ENCODE data around the gene CTU2. TPM values are rescaled to one million over a fixed set of nuclear protein-coding genes. Genes with fewer than 3 reads are reported as not detected.

Gene CTU2
- total RNA-seq, 2 donors from 2014 or later = 7.8 to 23.1 TPM

DNA sequence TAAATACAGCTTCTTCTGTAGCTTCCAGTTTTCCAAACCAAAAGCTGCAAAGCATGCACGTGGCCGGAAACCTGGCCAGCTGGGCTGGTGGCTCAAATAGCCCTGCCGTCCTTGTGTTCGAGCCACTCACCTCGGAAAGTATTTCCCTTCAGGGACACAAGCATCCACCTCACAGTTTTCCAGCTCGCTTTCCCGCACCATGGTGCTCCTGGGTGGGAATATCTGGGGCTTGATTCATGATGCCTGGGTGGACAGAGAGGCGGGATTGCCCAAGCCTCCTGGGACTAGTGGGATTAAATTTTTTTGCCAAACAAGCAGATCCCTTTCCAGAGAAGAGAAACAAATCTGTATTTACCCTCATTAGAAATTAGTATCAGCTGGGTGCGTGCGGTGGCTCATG lies 36.3 kb upstream of the CTU2 start:
- no peak for DNase-seq
- no peak for TF ChIP-seq CTCF (IDR thresholded peaks at IDR 0.05)
- H3K4me1 ChIP-seq = no peaks in the 10 kb centered on the region
- intact Hi-C loops (cut with DNase I) = no loop called here
- no peak overlapping the region for H3K27ac ChIP-seq
- H3K27me3 ChIP-seq = no peaks in the 10 kb centered on the region
- no peaks in the 10 kb centered on the region for H3K36me3 ChIP-seq
- H3K9ac ChIP-seq (ENCODE audit: low read depth in 2 of 2, low read length in 2 of 2) = no peak overlapping the region
- no peaks in the 10 kb centered on the region for H3K9me3 ChIP-seq
- no peak overlapping the region for H3K4me3 ChIP-seq

GRCh38 chr16:88671806-88672205 lies 34.5 kb upstream of the CTU2 start:
- no peak overlapping the region for H3K27ac ChIP-seq
- intact Hi-C loops (cut with DNase I) = no loop called here
- TF ChIP-seq CTCF (IDR thresholded peaks at IDR 0.05) = no peak
- no peaks in the 10 kb centered on the region for H3K36me3 ChIP-seq
- no peaks in the 10 kb centered on the region for H3K27me3 ChIP-seq
- H3K9me3 ChIP-seq = no peaks in the 10 kb centered on the region
- H3K4me3 ChIP-seq = no peak overlapping the region
- no peak for DNase-seq
- no peak overlapping the region for H3K9ac ChIP-seq (ENCODE audit: low read depth in 2 of 2, low read length in 2 of 2)
- no peaks in the 10 kb centered on the region for H3K4me1 ChIP-seq

DNA sequence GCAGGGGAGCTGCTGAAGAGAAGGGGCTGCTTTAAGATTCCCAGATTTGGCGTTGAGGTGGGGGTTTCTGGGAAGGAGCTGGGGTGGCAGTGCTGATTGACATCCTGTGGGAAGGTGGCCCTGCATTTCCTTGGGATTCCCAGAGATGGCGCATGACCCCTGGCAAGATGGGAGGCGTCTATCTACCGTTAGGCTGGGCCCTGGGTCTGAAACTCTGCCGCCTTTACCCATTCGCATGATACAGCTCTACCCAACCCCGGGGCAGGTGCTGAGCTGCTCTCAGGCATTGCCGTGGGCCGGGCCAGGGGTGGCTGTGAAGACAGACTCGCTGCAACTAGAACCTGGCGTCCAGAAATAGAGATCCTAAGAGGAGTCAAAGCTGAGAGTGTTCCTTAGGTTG lies 33.5 kb upstream of the CTU2 start:
- intact Hi-C loops (cut with DNase I) = no loop called here
- DNase-seq = no peak
- no peaks in the 10 kb centered on the region for H3K36me3 ChIP-seq
- peaks cover 3% of the 10 kb centered on the region for H3K27me3 ChIP-seq
- H3K9me3 ChIP-seq = no peaks in the 10 kb centered on the region
- no peak overlapping the region for H3K9ac ChIP-seq (ENCODE audit: low read depth in 2 of 2, low read length in 2 of 2)
- H3K4me3 ChIP-seq = no peak overlapping the region
- TF ChIP-seq CTCF (IDR thresholded peaks at IDR 0.05) = no peak
- no peaks in the 10 kb centered on the region for H3K4me1 ChIP-seq
- H3K27ac ChIP-seq = no peak overlapping the region

DNA sequence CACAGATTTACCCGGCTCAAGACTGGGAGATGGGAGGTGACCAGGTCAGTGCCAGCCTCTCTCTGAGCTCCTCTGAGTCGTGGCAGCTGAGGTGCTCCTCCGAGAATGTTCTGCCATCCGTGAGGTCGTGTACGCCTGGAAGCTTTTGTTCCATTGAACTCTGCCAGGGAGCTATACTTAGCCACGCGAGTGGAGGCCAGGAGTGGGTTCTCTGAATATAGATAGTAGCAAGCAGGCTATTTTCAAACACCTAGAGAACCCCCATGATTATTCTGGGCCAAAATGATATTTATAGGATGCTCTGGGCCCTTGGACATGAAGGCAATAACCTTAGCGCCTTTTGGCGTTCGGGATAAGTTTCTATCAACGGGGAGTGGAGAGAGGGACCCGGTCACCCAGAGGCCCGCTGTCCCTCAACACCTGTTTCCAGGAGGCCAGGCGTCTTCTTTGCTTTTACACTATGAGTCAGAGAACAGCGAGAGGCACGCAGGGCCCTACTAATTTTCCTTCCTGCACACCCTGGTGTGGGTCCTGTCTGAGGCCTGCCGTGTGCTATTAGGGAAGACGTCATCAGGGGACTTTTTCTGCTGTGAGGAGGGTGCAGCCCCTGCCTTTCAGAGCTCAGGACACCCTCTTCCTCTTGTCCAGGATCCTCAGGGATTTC lies 32.5 kb upstream of the CTU2 start:
- Histone ChIP-seq H3K4me3 (no peak overlapping the region), H3K27me3 (peaks cover 8% of the 10 kb centered on the region), H3K27ac (no peak overlapping the region), H3K36me3 (no peaks in the 10 kb centered on the region), H3K9ac (ENCODE audit: low read depth in 2 of 2, low read length in 2 of 2) (no peak overlapping the region), H3K9me3 (no peaks in the 10 kb centered on the region), H3K4me1 (no peaks in the 10 kb centered on the region)
- DNase-seq = no peak
- intact Hi-C loops (cut with DNase I) = no loop called here
- no peak for TF ChIP-seq CTCF (IDR thresholded peaks at IDR 0.05)

- DNase-seq = no peak
- H3K4me1 ChIP-seq = peaks cover 4% of the 10 kb centered on the region
- intact Hi-C loops (cut with DNase I) = no loop called here
Measured at GRCh38 chr16:88676502-88677242, 29.6 kb upstream of the CTU2 start.

More at GRCh38 chr16:88676502-88677242, 29.6 kb upstream of the CTU2 start:
- TF ChIP-seq CTCF (IDR thresholded peaks at IDR 0.05) = no peak
- Histone ChIP-seq H3K36me3 (no peaks in the 10 kb centered on the region), H3K27me3 (peaks cover 8% of the 10 kb centered on the region), H3K27ac (no peak overlapping the region), H3K9ac (ENCODE audit: low read depth in 2 of 2, low read length in 2 of 2) (no peak overlapping the region), H3K4me3 (no peak overlapping the region), H3K9me3 (no peaks in the 10 kb centered on the region)
